HEK293 (cell line): ENCODE measurements around the gene PARP3.

Experiments used
- CTCF ChIA-PET: fragments of 350-600 bp; formaldehyde crosslinking; extraction: SDS; loops from one replicate; lab custom pipeline; 2021; ENCODE audit warnings: antibody characterized with exemption; lab: Yijun Ruan, JAX
- POLR2A ChIA-PET: fragments of 300-600 bp; formaldehyde crosslinking; extraction: SDS; loops from one replicate; lab custom pipeline; 2020; ENCODE audit warnings: antibody characterized with exemption, inconsistent platforms; lab: Yijun Ruan, JAX
- H3K27ac ChIP-seq: fragments of 200-500 bp; sonication (Bioruptor generic); 2 replicates; pipeline ENCODE4 v1.5.1; 2014; ENCODE audit warnings: low read depth, low read length, control low read depth, inconsistent platforms; ENCODE audit errors: extremely low read depth
- H3K36me3 ChIP-seq, 2 experiments: fragments of 200-500 bp in 1 of 2; sonication (Bioruptor generic) in 1 of 2; 1 replicate in 1 of 2; 2 replicates in 1 of 2; pipeline ENCODE4 v1.5.1; 2014 to 2017; ENCODE audit warnings: inconsistent platforms in 2 of 2, low read length in 2 of 2; ENCODE audit not compliant: control insufficient read depth in 2 of 2, insufficient read depth in 1 of 2
- H3K4me1 ChIP-seq: fragments of 200-500 bp; sonication (Bioruptor generic); 2 replicates; pipeline ENCODE4 v1.5.1; 2014; ENCODE audit warnings: mild to moderate bottlenecking, low read length, inconsistent platforms; ENCODE audit not compliant: control insufficient read depth, insufficient read depth
- H3K4me3 ChIP-seq: 2 replicates; pipeline ENCODE4 v1.5.1; 2011; ENCODE audit warnings: low read depth, mild to moderate bottlenecking, control low read depth, low read length, moderate library complexity
- H3K9me3 ChIP-seq: fragments of 200-500 bp; sonication (Bioruptor generic); 2 replicates; pipeline ENCODE4 v1.5.1; 2014; ENCODE audit warnings: low read depth, low read length, inconsistent platforms; ENCODE audit not compliant: control insufficient read depth, insufficient read depth
- GLIS2 ChIP-seq: fragments of 450-650 bp; formaldehyde crosslinking; IDR thresholded peaks from 2 replicates; pipeline ENCODE4 v1.5.1; 2016; ENCODE audit warnings: missing biosample characterization, missing genetic modification characterization
- KLF10 ChIP-seq: fragments of 450-650 bp; IDR thresholded peaks from 2 replicates; pipeline ENCODE4 v1.5.1; 2018; ENCODE audit warnings: missing biosample characterization, mild to moderate bottlenecking, missing genetic modification characterization
- MEIS1 ChIP-seq: sonication (generic); formaldehyde crosslinking; IDR thresholded peaks from 2 replicates; pipeline ENCODE4 v1.8.1; 2022; ENCODE audit warnings: missing genetic modification reagents, mild to moderate bottlenecking, borderline replicate concordance
- SP2 ChIP-seq: fragments of 450-650 bp; formaldehyde crosslinking; IDR thresholded peaks from 2 replicates; pipeline ENCODE4 v1.5.1; 2016; ENCODE audit warnings: missing biosample characterization, missing genetic modification characterization
- ZBTB20 ChIP-seq: fragments of 450-650 bp; formaldehyde crosslinking; IDR thresholded peaks from 2 replicates; pipeline ENCODE4 v1.5.1; 2016; ENCODE audit warnings: missing biosample characterization, missing genetic modification characterization
- ZBTB48 ChIP-seq: fragments of 450-650 bp; formaldehyde crosslinking; IDR thresholded peaks from 2 replicates; pipeline ENCODE4 v1.5.1; 2016; ENCODE audit warnings: missing biosample characterization, missing genetic modification characterization
- ZIC2 ChIP-seq: fragments of 450-650 bp; formaldehyde crosslinking; IDR thresholded peaks from 2 replicates; pipeline ENCODE4 v1.5.1; 2016; ENCODE audit warnings: missing biosample characterization, missing genetic modification characterization
- ZNF239 ChIP-seq: fragments of 450-650 bp; formaldehyde crosslinking; IDR thresholded peaks from 2 replicates; pipeline ENCODE4 v1.5.1; 2016; ENCODE audit warnings: missing biosample characterization, missing genetic modification characterization
- ZNF792 ChIP-seq: fragments of 450-650 bp; formaldehyde crosslinking; IDR thresholded peaks from 2 replicates; pipeline ENCODE4 v1.5.1; 2016; ENCODE audit warnings: missing biosample characterization, missing genetic modification characterization
- TF ChIP-seq, protein P1 (sequence below): fragments of 450-650 bp; formaldehyde crosslinking; IDR thresholded peaks from 2 replicates; pipeline ENCODE4 v1.5.1; 2017; ENCODE audit warnings: missing biosample characterization, missing genetic modification characterization
- TF ChIP-seq, protein P2 (sequence below): fragments of 450-650 bp; formaldehyde crosslinking; IDR thresholded peaks from 2 replicates; pipeline ENCODE4 v1.5.1; 2016; ENCODE audit warnings: missing biosample characterization, missing genetic modification characterization

Gene PARP3

DNA sequence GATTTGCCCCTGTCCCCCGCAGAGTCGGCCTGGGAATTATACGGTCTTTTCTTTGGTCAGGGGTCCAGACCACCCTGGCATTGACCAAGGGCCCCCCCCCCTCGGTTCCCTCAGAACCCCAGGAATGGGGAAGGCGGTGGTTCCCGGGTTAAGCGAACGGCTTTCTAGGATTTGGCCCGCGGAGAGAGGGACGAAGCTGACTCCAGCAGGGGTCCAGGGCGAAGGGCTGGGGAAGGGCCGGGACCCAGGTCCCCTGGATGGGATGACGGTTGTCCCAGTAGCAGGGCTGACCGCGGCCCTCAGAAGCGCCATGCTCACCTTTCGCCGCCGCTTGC is 733 bp upstream of the PARP3 start:
- Histone ChIP-seq H3K27ac (no peak overlapping the region), H3K4me1 (peaks cover 4% of the 10 kb centered on the region), H3K4me3 (peak overlapping the region; percentile 70), H3K9me3 (no peaks in the 10 kb centered on the region), H3K36me3 (peaks cover 0 to 40% of the 10 kb centered on the region in 2 experiments; a peak in 1 of 3 replicates)
- CTCF ChIA-PET = interaction anchor here (0.6 to 2.4 kb wide), 23 partner anchors 9 to 253 kb away, joined by 3 to 13 read pairs (median 4); partner anchors contain the start of genes ABHD14B, DUSP7 and GPR62
- 0 out of 2 replicates have a peak, but pooled peaks have one; percentile 25 for TF ChIP-seq ZBTB48 (tag by site-specific recombination)
- no peak for TF ChIP-seq KLF10
- peak; percentile 39; the same call in 1 of the 2 replicates for TF ChIP-seq GLIS2 (tag by site-specific recombination)
- TF ChIP-seq ZBTB20 = peak; percentile 73
- TF ChIP-seq SP2 (tag by site-specific recombination) = no peak
- TF ChIP-seq, protein P1, sequence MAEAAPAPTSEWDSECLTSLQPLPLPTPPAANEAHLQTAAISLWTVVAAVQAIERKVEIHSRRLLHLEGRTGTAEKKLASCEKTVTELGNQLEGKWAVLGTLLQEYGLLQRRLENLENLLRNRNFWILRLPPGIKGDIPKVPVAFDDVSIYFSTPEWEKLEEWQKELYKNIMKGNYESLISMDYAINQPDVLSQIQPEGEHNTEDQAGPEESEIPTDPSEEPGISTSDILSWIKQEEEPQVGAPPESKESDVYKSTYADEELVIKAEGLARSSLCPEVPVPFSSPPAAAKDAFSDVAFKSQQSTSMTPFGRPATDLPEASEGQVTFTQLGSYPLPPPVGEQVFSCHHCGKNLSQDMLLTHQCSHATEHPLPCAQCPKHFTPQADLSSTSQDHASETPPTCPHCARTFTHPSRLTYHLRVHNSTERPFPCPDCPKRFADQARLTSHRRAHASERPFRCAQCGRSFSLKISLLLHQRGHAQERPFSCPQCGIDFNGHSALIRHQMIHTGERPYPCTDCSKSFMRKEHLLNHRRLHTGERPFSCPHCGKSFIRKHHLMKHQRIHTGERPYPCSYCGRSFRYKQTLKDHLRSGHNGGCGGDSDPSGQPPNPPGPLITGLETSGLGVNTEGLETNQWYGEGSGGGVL (tag by site-specific recombination) = peak; percentile 34; the same call in 1 of the 2 replicates
- 0 out of 2 replicates have a peak, but pooled peaks have one; percentile 28 for TF ChIP-seq ZIC2 (tag by site-specific recombination)
- POLR2A ChIA-PET = interaction anchor here (1.0 to 2.8 kb wide), 8 partner anchors 9 to 442 kb away, joined by 3 to 20 read pairs (median 8); partner anchors contain the start of genes ABHD14B, ACY1, DCAF1 and RPL29

DNA sequence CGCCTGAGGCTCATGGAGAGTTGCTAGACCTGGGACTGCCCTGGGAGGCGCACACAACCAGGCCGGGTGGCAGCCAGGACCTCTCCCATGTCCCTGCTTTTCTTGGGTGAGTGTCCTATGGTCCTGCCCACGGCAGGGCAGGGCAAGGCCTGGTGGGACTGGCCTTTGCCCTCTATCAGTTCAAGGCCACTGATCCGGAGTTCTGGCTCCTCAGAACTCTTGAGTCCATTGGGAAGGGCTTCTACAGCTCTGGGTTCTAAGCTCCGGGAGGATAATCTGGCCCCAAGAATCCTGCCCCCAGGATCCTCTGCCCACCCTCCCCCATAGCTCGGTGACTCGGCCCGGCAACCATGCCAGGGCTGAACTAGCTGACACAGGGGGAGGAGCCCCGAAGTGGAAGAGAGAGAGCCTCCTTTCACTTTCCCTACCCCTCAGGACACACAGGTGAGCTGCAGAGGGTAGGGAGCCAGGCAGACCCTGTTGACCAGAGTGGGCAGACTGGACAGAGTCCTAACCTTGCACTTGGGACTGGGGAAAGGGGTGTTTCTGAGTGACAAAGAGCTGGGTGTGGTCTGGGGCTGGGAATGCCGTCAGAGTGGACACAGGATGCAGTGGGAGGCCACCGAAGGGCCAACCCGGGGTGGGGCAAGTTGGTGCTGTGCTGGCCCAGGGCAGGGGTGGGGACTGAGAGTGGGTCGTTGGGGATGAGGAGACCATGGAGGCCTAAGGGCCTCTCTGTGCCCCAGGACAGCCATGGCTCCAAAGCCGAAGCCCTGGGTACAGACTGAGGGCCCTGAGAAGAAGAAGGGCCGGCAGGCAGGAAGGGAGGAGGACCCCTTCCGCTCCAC is 664 bp downstream of the PARP3 start:
- Histone ChIP-seq H3K36me3 (peaks cover 0 to 28% of the 10 kb centered on the region in 2 experiments; a peak in 1 of 3 replicates), H3K4me1 (peaks cover 4% of the 10 kb centered on the region), H3K9me3 (no peaks in the 10 kb centered on the region), H3K27ac (peak overlapping the region; percentile 81), H3K4me3 (peak overlapping the region; percentile 33)
- POLR2A ChIA-PET = interaction anchor here (0.8 to 2.8 kb wide), 4 partner anchors 40 to 95 kb away, joined by 4 to 20 read pairs (median 9); partner anchors contain the start of genes ACY1 and RPL29
- TF ChIP-seq, protein P2, sequence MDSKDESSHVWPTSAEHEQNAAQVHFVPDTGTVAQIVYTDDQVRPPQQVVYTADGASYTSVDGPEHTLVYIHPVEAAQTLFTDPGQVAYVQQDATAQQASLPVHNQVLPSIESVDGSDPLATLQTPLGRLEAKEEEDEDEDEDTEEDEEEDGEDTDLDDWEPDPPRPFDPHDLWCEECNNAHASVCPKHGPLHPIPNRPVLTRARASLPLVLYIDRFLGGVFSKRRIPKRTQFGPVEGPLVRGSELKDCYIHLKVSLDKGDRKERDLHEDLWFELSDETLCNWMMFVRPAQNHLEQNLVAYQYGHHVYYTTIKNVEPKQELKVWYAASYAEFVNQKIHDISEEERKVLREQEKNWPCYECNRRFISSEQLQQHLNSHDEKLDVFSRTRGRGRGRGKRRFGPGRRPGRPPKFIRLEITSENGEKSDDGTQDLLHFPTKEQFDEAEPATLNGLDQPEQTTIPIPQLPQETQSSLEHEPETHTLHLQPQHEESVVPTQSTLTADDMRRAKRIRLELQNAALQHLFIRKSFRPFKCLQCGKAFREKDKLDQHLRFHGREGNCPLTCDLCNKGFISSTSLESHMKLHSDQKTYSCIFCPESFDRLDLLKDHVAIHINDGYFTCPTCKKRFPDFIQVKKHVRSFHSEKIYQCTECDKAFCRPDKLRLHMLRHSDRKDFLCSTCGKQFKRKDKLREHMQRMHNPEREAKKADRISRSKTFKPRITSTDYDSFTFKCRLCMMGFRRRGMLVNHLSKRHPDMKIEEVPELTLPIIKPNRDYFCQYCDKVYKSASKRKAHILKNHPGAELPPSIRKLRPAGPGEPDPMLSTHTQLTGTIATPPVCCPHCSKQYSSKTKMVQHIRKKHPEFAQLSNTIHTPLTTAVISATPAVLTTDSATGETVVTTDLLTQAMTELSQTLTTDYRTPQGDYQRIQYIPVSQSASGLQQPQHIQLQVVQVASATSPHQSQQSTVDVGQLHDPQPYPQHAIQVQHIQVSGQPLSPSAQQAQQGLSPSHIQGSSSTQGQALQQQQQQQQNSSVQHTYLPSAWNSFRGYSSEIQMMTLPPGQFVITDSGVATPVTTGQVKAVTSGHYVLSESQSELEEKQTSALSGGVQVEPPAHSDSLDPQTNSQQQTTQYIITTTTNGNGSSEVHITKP = peak; percentile 80
- no peak for TF ChIP-seq ZNF792 (tag by site-specific recombination)
- CTCF ChIA-PET = interaction anchor here (0.5 to 2.4 kb wide), 21 partner anchors 8 to 1269 kb away, joined by 3 to 22 read pairs (median 3); partner anchors contain the start of genes ABHD14A, ABHD14B, ACY1 and GPR62

DNA sequence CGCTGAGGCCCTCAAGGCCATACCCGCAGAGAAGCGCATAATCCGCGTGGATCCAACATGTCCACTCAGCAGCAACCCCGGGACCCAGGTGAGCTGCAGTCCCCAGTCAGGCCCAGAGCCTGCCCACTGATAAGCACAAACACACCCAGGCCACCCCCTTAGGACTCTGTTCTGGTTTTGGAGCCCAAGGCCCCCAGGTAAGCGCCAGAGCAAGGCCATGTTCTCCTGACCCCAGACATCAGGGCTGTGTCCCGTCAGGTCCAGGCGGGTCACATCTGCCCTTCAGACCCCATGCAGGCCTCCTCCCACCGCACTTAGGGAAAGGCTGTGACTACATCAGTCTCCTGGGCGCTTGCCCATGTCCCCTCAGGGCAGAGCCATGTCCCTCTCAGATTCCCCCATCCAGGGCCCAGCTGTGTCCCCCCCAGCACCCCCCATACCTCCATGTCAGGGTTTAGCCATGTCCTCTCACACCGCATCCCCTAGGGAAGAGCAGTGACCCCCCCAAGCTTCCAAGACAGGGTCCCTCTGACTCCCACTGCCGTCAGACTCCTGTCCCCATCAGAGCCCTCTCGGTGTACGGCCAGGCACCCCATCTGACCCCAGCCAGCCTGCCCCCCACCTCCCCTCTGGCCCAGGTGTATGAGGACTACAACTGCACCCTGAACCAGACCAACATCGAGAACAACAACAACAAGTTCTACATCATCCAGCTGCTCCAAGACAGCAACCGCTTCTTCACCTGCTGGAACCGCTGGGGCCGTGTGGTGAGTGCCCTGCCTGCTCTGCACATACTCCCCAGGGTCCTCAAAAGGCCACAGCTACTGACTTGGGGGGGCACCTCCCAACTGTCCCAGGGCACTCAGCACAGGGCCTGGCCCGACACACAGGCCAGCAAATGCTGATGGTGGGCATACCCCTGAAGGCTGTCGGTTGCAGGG is 1.6 kb downstream of the PARP3 start:
- H3K4me1 ChIP-seq = peaks cover 4% of the 10 kb centered on the region
- ChIA-PET POLR2A (interaction anchor here (1.1 to 2.8 kb wide), 3 partner anchors 47 to 52 kb away, joined by 3 to 20 read pairs (median 9); partner anchors contain the start of gene RPL29), CTCF (interaction anchor here (0.6 to 2.2 kb wide), 10 partner anchors 7 to 1677 kb away, joined by 3 to 22 read pairs (median 4); partner anchors contain the start of genes ABHD14A, ABHD14B, ACY1 and GPR62)
- H3K4me3 ChIP-seq = no peak overlapping the region
- peaks cover 0 to 22% of the 10 kb centered on the region in 2 experiments; a peak in 1 of 3 replicates for H3K36me3 ChIP-seq
- no peaks in the 10 kb centered on the region for H3K9me3 ChIP-seq
- TF ChIP-seq, protein P2 = no peak
- no peak for TF ChIP-seq ZNF239
- no peak for TF ChIP-seq MEIS1 (CRISPR knock-in tag)
- TF ChIP-seq, all 188 proteins: peak for 0
- no peak overlapping the region for H3K27ac ChIP-seq
